GM21825 (cell line): Measurements from ENCODE around the gene EYA4.

ENCODE experiments used
- ATAC-seq: cut with Tn5 transposase; IDR thresholded peaks from one replicate; pipeline ENCODE4 v1.9.1; 2021; ENCODE audit warnings: mild to moderate bottlenecking, moderate library complexity; ENCODE audit not compliant: unreplicated experiment

EYA4 gene

GRCh38 chr6:133502441-133503335 is 261.5 kb downstream of the EYA4 start:
- ATAC-seq, result no peak

- no peak for ATAC-seq
These were observed 262.2 kb downstream of the EYA4 start for GRCh38 chr6:133503336-133503729.

DNA sequence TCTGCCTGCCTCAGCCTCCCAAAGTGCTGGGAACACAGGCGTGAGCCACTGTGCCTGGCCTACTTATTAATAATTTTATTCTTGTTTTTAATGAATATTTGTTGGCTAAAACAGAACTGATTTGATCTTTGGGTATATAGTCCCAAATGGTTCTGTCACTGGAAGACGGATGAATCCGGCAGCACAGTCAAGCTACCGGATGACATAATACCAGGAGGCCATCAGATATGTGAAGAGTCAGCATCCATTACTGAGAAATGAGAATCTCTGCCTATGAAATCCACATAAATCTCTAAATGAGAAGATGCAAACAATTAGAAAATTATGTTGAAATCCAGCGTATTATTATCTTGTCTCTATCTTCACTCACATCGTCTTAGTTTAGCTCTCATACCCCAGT is 263.0 kb downstream of the EYA4 start:
- no peak for ATAC-seq

GRCh38 chr6:133504761-133505160 is 263.6 kb downstream of the EYA4 start:
- no peak for ATAC-seq

DNA sequence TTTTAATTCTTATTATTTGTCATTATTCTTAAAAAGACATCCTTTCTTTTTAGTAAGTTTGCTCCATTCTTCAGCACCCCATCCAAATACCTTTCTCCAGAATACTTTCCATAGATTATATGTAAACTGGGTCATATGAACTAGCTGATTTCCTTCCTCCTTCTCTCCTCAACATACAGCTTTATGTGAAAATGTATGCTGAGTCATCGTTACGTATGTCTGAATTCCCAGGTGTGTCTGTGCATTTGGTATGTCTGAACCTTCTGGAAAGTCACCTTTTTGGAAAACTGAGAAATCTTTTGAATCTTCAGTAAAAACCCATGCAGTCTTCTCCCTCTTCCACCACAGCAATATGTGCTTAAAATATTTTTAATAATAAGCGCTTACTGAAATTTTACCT is 264.5 kb downstream of the EYA4 start:
- no peak for ATAC-seq

GRCh38 chr6:133512410-133513016 is 271.4 kb downstream of the EYA4 start:
- no peak for ATAC-seq

DNA sequence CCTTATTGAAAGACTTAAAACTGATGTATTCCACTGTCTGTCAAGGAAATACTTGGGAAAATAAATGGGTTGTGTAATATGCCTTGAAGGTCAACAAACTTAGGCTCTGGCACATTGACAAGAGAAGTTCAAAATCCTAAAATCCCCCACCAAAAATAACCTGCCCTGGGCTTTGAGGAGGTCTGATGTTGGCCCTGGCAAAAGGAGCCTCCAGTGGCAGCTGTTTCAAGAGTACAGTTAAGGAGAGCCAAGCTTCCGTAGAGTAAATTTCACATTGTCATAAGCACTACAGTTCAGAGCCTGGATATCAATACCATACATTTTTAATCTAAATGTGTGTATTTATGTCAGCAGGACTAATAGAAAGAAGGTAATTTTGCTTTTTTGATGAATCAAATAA is 282.7 kb downstream of the EYA4 start:
- no peak for ATAC-seq

GRCh38 chr6:133526436-133526835 is 285.3 kb downstream of the EYA4 start:
- no peak for ATAC-seq

DNA sequence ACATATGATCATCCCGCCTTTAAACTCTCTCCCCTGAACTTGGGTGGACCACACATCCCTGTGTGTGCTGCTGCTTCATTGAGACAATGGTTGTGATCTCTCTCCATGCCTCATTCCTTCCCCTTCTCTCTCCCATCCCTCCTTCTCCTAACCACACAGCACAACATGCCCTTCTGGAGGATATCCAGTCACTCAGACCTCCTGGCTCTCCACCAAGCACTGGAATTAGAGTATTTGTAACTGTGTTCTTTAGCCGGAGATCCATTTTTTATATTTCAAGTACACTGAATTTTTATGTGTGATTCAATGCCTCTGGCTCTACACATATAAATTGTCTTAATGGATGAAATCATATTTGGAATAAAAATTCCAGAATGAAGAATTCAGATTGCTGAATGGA is 287.4 kb downstream of the EYA4 start:
- ATAC-seq, result no peak

GRCh38 chr6:133532908-133533307 is 291.8 kb downstream of the EYA4 start:
- ATAC-seq, result no peak

- ATAC-seq, result no peak
These were observed 298.5 kb downstream of the EYA4 start for GRCh38 chr6:133539502-133540259.

DNA sequence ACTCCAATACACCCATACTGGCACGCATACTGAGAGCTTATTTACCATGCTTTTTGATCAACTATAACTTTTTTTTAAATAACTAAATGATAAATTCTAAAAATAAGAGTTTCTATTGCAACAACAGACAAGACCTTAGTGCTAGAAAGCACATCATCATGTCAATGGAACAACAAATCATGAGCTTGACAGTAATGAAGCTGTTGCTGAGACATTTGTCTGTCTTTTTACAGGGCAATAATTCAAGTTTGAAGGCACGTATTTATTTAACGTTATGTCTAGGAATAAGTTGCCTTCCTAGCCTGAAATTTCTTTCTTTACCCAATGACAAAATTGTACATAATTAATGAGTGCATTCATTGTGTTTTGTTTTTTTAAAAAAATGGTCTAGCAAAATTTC is 299.2 kb downstream of the EYA4 start:
- no peak for ATAC-seq

DNA sequence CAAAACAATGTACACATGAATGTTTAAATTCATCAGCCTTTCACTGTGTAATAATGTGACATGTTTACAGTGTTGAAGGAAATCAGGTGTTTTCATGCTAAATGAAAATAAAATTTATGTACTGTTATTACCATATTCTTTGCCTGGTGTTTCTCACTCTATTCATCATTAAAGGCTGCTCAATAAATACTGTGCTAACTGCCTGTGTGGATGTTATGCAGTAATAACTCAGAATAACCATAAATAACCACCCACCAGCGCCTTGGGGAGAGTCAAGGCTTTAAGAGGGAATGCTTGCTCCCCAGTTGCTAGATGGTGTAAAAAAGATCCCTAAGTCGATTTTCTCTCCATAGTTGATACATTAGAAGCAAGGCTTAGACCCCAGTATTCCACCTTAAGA is 299.9 kb downstream of the EYA4 start:
- ATAC-seq, result no peak

- ATAC-seq, result no peak
These were observed 301.1 kb downstream of the EYA4 start for GRCh38 chr6:133542056-133542821.

DNA sequence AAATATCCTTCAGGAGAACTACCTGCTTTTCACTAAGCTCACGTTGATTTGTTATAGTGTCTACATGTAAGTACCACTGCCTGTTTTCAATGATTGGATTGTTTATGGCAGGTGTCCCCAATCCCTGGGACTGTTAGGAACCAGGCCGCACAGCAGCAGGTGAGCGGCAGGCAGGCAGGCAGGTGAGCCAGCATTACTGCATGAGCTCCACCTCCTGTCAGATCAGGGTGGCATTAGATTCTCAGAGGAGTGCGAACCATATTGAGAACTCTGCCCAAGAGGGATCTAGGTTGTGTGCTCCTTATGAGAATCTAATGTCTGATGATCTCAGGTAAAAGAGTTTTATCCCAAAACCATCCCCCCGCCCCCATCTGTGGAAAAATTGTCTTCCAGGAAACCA is 303.3 kb downstream of the EYA4 start:
- no peak for ATAC-seq

- no peak for ATAC-seq
These were observed 304.9 kb downstream of the EYA4 start for GRCh38 chr6:133546098-133546497.

DNA sequence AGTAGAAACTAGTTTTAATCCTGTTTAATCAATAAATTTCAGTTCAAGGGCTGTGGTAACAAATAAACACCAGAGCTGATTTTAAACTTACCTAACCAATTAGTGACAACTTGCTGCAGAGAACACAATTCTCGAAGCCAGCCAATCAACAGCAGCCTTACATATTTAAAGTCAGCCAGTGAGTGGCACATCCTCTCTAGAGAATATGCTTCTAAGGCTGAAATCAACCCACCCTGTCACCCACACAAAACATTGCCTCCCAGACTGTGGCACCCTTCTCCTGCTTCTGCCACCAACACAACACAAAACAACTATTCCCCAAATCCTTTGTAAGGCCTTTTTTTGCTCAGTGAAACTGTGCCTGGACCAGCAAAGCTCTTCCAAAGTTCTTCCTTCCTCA is 306.0 kb downstream of the EYA4 start:
- ATAC-seq, result no peak

DNA sequence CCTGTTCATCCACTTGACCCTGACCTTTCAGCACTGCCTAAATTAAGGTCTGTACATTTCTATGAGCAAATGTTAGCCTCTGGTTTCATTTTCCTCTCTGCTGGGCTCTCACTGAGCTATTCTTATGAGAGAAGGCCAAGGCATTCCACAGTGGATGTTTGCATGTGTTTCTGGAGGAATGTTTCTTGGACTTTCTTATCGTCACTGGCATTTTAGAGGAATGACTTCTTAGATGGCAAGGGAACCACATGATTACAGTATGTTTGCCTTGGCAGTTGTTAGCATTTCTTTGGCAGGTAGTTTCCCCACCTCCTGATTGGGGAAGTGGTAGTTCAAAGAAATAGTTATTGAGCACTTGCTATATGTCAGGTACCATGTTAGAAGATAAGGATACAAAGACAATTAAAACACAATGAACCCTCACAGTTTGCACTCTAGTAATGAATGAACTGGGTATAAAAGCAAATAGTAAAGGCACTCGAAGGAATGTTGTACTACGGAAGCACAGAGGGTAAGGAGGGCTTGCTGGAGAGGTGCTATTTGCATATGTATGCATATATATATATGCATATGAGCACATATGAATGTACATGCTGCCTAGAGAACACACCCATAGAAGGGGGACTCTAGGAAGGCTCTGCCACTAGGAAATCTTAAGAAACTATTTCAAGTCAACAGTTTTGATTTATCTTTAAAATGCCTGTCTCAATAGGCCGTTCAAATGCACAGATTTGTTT is 307.4 kb downstream of the EYA4 start:
- ATAC-seq, result no peak

DNA sequence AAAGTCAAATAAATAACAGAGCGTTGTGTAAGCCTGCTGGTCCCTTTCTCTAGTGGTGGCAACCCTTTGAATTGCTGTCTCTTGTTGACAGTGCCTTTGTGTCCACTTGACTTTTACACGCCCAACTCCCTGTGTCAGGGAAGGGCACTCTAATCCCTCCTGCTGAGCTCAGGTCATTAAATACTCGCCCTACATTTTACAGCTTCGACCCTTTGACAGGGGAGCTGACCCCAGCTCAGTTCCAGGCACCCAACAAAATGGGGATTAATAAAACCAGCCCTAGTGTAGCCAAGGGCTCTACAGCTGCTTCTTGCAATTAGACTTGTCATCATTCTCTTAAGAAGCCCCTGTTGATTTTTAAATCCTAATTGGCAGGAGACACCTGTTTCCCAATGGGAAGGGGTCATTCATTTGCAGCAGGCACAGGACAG is 308.2 kb downstream of the EYA4 start:
- no peak for ATAC-seq

DNA sequence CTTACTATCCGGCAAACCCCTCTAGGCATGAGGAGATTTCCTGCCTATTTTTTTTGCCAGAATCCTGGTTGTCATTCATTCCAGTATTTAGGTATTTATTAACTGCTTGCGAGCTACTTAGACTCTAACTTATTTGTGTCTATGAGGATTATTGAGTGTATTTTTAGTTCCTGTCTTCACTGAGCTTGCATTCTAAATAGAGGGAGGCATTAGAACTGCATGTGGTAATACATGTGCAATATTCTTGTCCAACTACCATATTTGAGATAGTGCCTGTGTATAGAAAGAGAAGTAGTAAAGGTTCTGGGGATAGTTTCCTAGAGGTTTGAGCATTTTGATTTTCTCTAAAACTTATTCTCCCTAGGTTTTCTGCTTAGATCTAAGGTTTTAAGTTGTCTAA is 308.9 kb downstream of the EYA4 start:
- no peak for ATAC-seq
